ENCODE measurements around the gene HDGFL2.

GRCh38 chr19:4507804-4508203 lies 35.7 kb downstream of the HDGFL2 start:
- TF ChIP-seq, protein P1, sequence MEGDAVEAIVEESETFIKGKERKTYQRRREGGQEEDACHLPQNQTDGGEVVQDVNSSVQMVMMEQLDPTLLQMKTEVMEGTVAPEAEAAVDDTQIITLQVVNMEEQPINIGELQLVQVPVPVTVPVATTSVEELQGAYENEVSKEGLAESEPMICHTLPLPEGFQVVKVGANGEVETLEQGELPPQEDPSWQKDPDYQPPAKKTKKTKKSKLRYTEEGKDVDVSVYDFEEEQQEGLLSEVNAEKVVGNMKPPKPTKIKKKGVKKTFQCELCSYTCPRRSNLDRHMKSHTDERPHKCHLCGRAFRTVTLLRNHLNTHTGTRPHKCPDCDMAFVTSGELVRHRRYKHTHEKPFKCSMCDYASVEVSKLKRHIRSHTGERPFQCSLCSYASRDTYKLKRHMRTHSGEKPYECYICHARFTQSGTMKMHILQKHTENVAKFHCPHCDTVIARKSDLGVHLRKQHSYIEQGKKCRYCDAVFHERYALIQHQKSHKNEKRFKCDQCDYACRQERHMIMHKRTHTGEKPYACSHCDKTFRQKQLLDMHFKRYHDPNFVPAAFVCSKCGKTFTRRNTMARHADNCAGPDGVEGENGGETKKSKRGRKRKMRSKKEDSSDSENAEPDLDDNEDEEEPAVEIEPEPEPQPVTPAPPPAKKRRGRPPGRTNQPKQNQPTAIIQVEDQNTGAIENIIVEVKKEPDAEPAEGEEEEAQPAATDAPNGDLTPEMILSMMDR (IDR thresholded peaks at IDR 0.05; ENCODE audit: low read length) = no peak
- TF ChIP-seq EZH2 (optimal IDR thresholded peaks at IDR 0.05; ENCODE audit: low read depth, low read length) = no peak
